WTC11 (cell line): Measurements from ENCODE around the gene PVALEF. TPM values are rescaled to one million over a fixed set of nuclear protein-coding genes. Genes with fewer than 3 reads are reported as not detected.

ENCODE experiments used
- ATAC-seq: fragments of 200-7000 bp; cut with Tn5 transposase; 2 replicates; pipeline ENCODE4 v1.10.0; 2021; ENCODE audit warnings: mild to moderate bottlenecking, moderate library complexity
- CTCF ChIA-PET: fragments of 300-600 bp; sonication (Branson Sonifier 250); formaldehyde crosslinking; loops from one replicate; lab custom pipeline; 2021; ENCODE audit warnings: antibody characterized with exemption; lab: Charles Lee
- POLR2A ChIA-PET: fragments of 350-600 bp; sonication (Branson Sonifier 250); formaldehyde crosslinking; loops from one replicate; lab custom pipeline; 2021; ENCODE audit warnings: antibody characterized with exemption; lab: Charles Lee
- DNase-seq: peaks from one replicate; pipeline ENCODE4 v3.0.0; 2021; ENCODE audit warnings: low spot score
- H3K27ac Mint-ChIP-seq: 2 replicates; pipeline ENCODE4 v1.8.0; 2021; ENCODE audit warnings: mixed read lengths
- H3K27me3 Mint-ChIP-seq: 2 replicates; pipeline ENCODE4 v1.8.0; 2021; ENCODE audit warnings: low read depth, mild to moderate bottlenecking, moderate library complexity, mixed read lengths
- H3K36me3 Mint-ChIP-seq: 2 replicates; pipeline ENCODE4 v1.8.0; 2021; ENCODE audit warnings: mixed read lengths
- H3K4me1 Mint-ChIP-seq: 2 replicates; pipeline ENCODE4 v1.8.0; 2022; ENCODE audit warnings: mixed read lengths
- H3K4me3 Mint-ChIP-seq: 2 replicates; pipeline ENCODE4 v1.8.0; 2021; ENCODE audit warnings: mild to moderate bottlenecking, moderate library complexity, mixed read lengths
- H3K9me3 Mint-ChIP-seq: 2 replicates; pipeline ENCODE4 v1.8.0; 2021; ENCODE audit warnings: mixed read lengths
- ATF2 ChIP-seq: sonication (generic); formaldehyde crosslinking; IDR thresholded peaks from 2 replicates; pipeline ENCODE4 v1.8.1; 2022; ENCODE audit warnings: low read depth, missing genetic modification reagents, borderline replicate concordance
- CDX4 ChIP-seq: fragments of 250-450 bp; sonication (Bioruptor Pico); IDR thresholded peaks from 2 replicates; pipeline ENCODE4 v1.9.0; 2021; ENCODE audit warnings: moderate library complexity, mild to moderate bottlenecking, inconsistent platforms, borderline replicate concordance
- CREB1 ChIP-seq: sonication (generic); formaldehyde crosslinking; IDR thresholded peaks from 2 replicates; pipeline ENCODE4 v1.8.0; 2023; ENCODE audit warnings: mild to moderate bottlenecking, missing genetic modification reagents
- E2F5 ChIP-seq: sonication (generic); formaldehyde crosslinking; IDR thresholded peaks from 2 replicates; pipeline ENCODE4 v1.8.1; 2022; ENCODE audit warnings: mild to moderate bottlenecking, moderate library complexity, missing genetic modification reagents
- ESRRA ChIP-seq: sonication (generic); formaldehyde crosslinking; IDR thresholded peaks from 2 replicates; pipeline ENCODE4 v1.8.1; 2022; ENCODE audit warnings: mild to moderate bottlenecking, missing genetic modification reagents, borderline replicate concordance
- GABPB1 ChIP-seq: sonication (generic); formaldehyde crosslinking; IDR thresholded peaks from 2 replicates; pipeline ENCODE4 v1.8.1; 2023; ENCODE audit warnings: mild to moderate bottlenecking, missing genetic modification reagents
- IRF1 ChIP-seq: sonication (generic); formaldehyde crosslinking; IDR thresholded peaks from 2 replicates; pipeline ENCODE4 v1.8.0; 2023; ENCODE audit warnings: missing genetic modification reagents
- JAZF1 ChIP-seq: fragments of 250-450 bp; sonication (Bioruptor Pico); IDR thresholded peaks from 2 replicates; pipeline ENCODE4 v1.9.0; 2021; ENCODE audit warnings: moderate library complexity, mild to moderate bottlenecking, inconsistent platforms
- NR3C1 ChIP-seq: sonication (generic); formaldehyde crosslinking; conservative IDR thresholded peaks from 2 replicates; pipeline ENCODE4 v1.8.1; 2023; ENCODE audit warnings: low read depth, mild to moderate bottlenecking, missing genetic modification reagents
- OVOL2 ChIP-seq: fragments of 250-450 bp; sonication (Bioruptor Pico); IDR thresholded peaks from 2 replicates; pipeline ENCODE4 v1.9.0; 2021; ENCODE audit warnings: mild to moderate bottlenecking, borderline replicate concordance
- PRRX2 ChIP-seq: fragments of 250-450 bp; sonication (Bioruptor Pico); IDR thresholded peaks from 2 replicates; pipeline ENCODE4 v1.8.0; 2021; ENCODE audit warnings: mild to moderate bottlenecking
- SOX15 ChIP-seq: fragments of 250-450 bp; sonication (Bioruptor Pico); IDR thresholded peaks from 2 replicates; pipeline ENCODE4 v1.9.0; 2021; ENCODE audit warnings: mild to moderate bottlenecking
- STAT6 ChIP-seq: sonication (generic); formaldehyde crosslinking; conservative IDR thresholded peaks from 2 replicates; pipeline ENCODE4 v1.8.1; 2023; ENCODE audit warnings: mild to moderate bottlenecking, low read depth, missing genetic modification reagents, moderate library complexity
- USF2 ChIP-seq: sonication (generic); formaldehyde crosslinking; IDR thresholded peaks from 2 replicates; pipeline ENCODE4 v1.8.1; 2023; ENCODE audit warnings: mild to moderate bottlenecking, missing genetic modification reagents, moderate library complexity
- ZBTB43 ChIP-seq: sonication (generic); formaldehyde crosslinking; IDR thresholded peaks from 2 replicates; pipeline ENCODE4 v1.8.1; 2023; ENCODE audit warnings: mild to moderate bottlenecking, missing genetic modification reagents
- ZNF219 ChIP-seq: sonication (generic); formaldehyde crosslinking; IDR thresholded peaks from 2 replicates; pipeline ENCODE4 v1.8.0; 2023; ENCODE audit warnings: missing genetic modification reagents, mild to moderate bottlenecking, borderline replicate concordance
- ZSCAN18 ChIP-seq: fragments of 250-450 bp; sonication (Bioruptor Pico); IDR thresholded peaks from 2 replicates; pipeline ENCODE4 v2.1.2; 2022; ENCODE audit warnings: mild to moderate bottlenecking, moderate library complexity
- total RNA-seq: library from RNA; stranded (reverse); gene quantifications from 3 replicates; pipeline ENCODE4 v1.2.3, GENCODE V29; 2021

PVALEF gene
- total RNA-seq, 1 experiment from 2014 or later = not detected

- no peak overlapping the region for H3K27ac Mint-ChIP-seq
- no peak for ATAC-seq
- no peak for DNase-seq
- CTCF ChIA-PET = no interaction called here
- POLR2A ChIA-PET = no interaction called here
- H3K4me1 Mint-ChIP-seq = no peaks in the 10 kb centered on the region
- peaks cover 14% of the 10 kb centered on the region; the same call in 1 of the 2 replicates for H3K36me3 Mint-ChIP-seq
- no peak for TF ChIP-seq NR3C1 (CRISPR knock-in tag)
- no peak for TF ChIP-seq E2F5 (CRISPR knock-in tag)
- TF ChIP-seq CREB1 (CRISPR knock-in tag) = no peak
- TF ChIP-seq CDX4 (CRISPR knock-in tag) = no peak
- no peak for TF ChIP-seq IRF1
- TF ChIP-seq ZBTB43 (CRISPR knock-in tag) = no peak
- TF ChIP-seq ZNF219 (CRISPR knock-in tag) = no peak
- peaks cover 19% of the 10 kb centered on the region for H3K9me3 Mint-ChIP-seq
- H3K27me3 Mint-ChIP-seq = no peaks in the 10 kb centered on the region
- no peak overlapping the region for H3K4me3 Mint-ChIP-seq
These were observed 28.9 kb upstream of the PVALEF start for GRCh38 chr17:81136366-81136765.

- H3K27me3 Mint-ChIP-seq = no peaks in the 10 kb centered on the region
- ATAC-seq (no peak), DNase-seq (no peak)
- no peak overlapping the region for H3K27ac Mint-ChIP-seq
- CTCF ChIA-PET = no interaction called here
- POLR2A ChIA-PET = no interaction called here
- H3K4me1 Mint-ChIP-seq = no peaks in the 10 kb centered on the region
- no peak overlapping the region for H3K4me3 Mint-ChIP-seq
- H3K9me3 Mint-ChIP-seq = peaks cover 19% of the 10 kb centered on the region
- TF ChIP-seq OVOL2 (CRISPR knock-in tag) (no peak), SOX15 (CRISPR knock-in tag) (no peak)
- peaks cover 14% of the 10 kb centered on the region; the same call in 1 of the 2 replicates for H3K36me3 Mint-ChIP-seq
These were observed 28.1 kb upstream of the PVALEF start for GRCh38 chr17:81137248-81137647.

- no peaks in the 10 kb centered on the region for H3K27me3 Mint-ChIP-seq
- H3K36me3 Mint-ChIP-seq = peaks cover 14% of the 10 kb centered on the region; the same call in 1 of the 2 replicates
- H3K4me3 Mint-ChIP-seq = no peak overlapping the region
- TF ChIP-seq USF2 (CRISPR knock-in tag) = no peak
- no peak for ATAC-seq
- H3K27ac Mint-ChIP-seq = no peak overlapping the region; the same call in 1 of the 2 replicates
- H3K4me1 Mint-ChIP-seq = no peaks in the 10 kb centered on the region
- DNase-seq = no peak
- POLR2A ChIA-PET = no interaction called here
- CTCF ChIA-PET = no interaction called here
- H3K9me3 Mint-ChIP-seq = peaks cover 19% of the 10 kb centered on the region
These were observed 27.2 kb upstream of the PVALEF start for GRCh38 chr17:81138083-81138482.

- Mint-ChIP-seq H3K27me3 (no peaks in the 10 kb centered on the region), H3K36me3 (peaks cover 14% of the 10 kb centered on the region; the same call in 1 of the 2 replicates), H3K4me1 (no peaks in the 10 kb centered on the region), H3K27ac (no peak overlapping the region; the same call in 1 of the 2 replicates), H3K4me3 (no peak overlapping the region), H3K9me3 (peaks cover 19% of the 10 kb centered on the region)
- no peak for ATAC-seq
- POLR2A ChIA-PET = no interaction called here
- CTCF ChIA-PET = no interaction called here
- DNase-seq = no peak
- TF ChIP-seq ATF2 (CRISPR knock-in tag) = no peak
- TF ChIP-seq PRRX2 (CRISPR knock-in tag) = no peak
- no peak for TF ChIP-seq STAT6 (CRISPR knock-in tag)
- no peak for TF ChIP-seq ZSCAN18 (CRISPR knock-in tag)
- TF ChIP-seq GABPB1 (CRISPR knock-in tag) = no peak
- TF ChIP-seq JAZF1 (CRISPR knock-in tag) = no peak
- TF ChIP-seq ESRRA (CRISPR knock-in tag) = no peak
These were observed 26.8 kb upstream of the PVALEF start for GRCh38 chr17:81138500-81138899.
